ENCODE results near the gene ATP6V0A1.

The ATP6V0A1 gene

GRCh38 chr17:42518046-42518754 is 59.5 kb downstream of the ATP6V0A1 start:
- no peak for DNase-seq (ENCODE audit: low read depth in 2 of 3, low spot score in 2 of 3)

GRCh38 chr17:42518755-42519545 is 60.3 kb downstream of the ATP6V0A1 start:
- no peak for DNase-seq (ENCODE audit: low read depth in 2 of 3, low spot score in 2 of 3)

- no peak for DNase-seq (ENCODE audit: low read depth in 2 of 3, low spot score in 2 of 3)
Measured at GRCh38 chr17:42519546-42520491, 61.1 kb downstream of the ATP6V0A1 start.

GRCh38 chr17:42520540-42520951 is 61.9 kb downstream of the ATP6V0A1 start:
- DNase-seq (ENCODE audit: low read depth in 2 of 3, low spot score in 2 of 3), result no peak

- DNase-seq (ENCODE audit: low read depth in 2 of 3, low spot score in 2 of 3), result no peak
Measured at GRCh38 chr17:42521036-42521435, 62.4 kb downstream of the ATP6V0A1 start.

- no peak for DNase-seq (ENCODE audit: low read depth in 2 of 3, low spot score in 2 of 3)
Measured at GRCh38 chr17:42521666-42522262, 63.1 kb downstream of the ATP6V0A1 start.

GRCh38 chr17:42522263-42522790 is 63.6 kb downstream of the ATP6V0A1 start:
- DNase-seq (ENCODE audit: low read depth in 2 of 3, low spot score in 2 of 3), result no peak

GRCh38 chr17:42522798-42523278 is 64.2 kb downstream of the ATP6V0A1 start:
- no peak for DNase-seq (ENCODE audit: low read depth in 2 of 3, low spot score in 2 of 3)

- no peak for DNase-seq (ENCODE audit: low read depth in 2 of 3, low spot score in 2 of 3)
Measured at GRCh38 chr17:42525221-42525620, 66.5 kb downstream of the ATP6V0A1 start.

- DNase-seq (ENCODE audit: low read depth in 2 of 3, low spot score in 2 of 3), result no peak
Measured at GRCh38 chr17:42526031-42526444, 67.4 kb downstream of the ATP6V0A1 start.

- no peak for DNase-seq (ENCODE audit: low read depth in 2 of 3, low spot score in 2 of 3)
Measured at GRCh38 chr17:42527932-42528331, 69.3 kb downstream of the ATP6V0A1 start.

GRCh38 chr17:42529061-42529460 is 70.4 kb downstream of the ATP6V0A1 start:
- no peak for DNase-seq (ENCODE audit: low read depth in 2 of 3, low spot score in 2 of 3)

- no peak for DNase-seq (ENCODE audit: low read depth in 2 of 3, low spot score in 2 of 3)
Measured at GRCh38 chr17:42530952-42531454, 72.3 kb downstream of the ATP6V0A1 start.

- DNase-seq (ENCODE audit: low read depth in 2 of 3, low spot score in 2 of 3), result peak in 1 of 3 experiments; percentile 39
Measured at GRCh38 chr17:42531455-42532354, 73.0 kb downstream of the ATP6V0A1 start.

GRCh38 chr17:42535155-42536047 is 76.7 kb downstream of the ATP6V0A1 start:
- no peak for DNase-seq (ENCODE audit: low read depth in 2 of 3, low spot score in 2 of 3)

GRCh38 chr17:42536048-42536371 is 77.3 kb downstream of the ATP6V0A1 start, which contains the start of gene NAGLU:
Gene NAGLU (plus strand): TSS chr17:42536241. CDS start chr17:42536273, 32 bp downstream.
- DNase-seq (ENCODE audit: low read depth in 2 of 3, low spot score in 2 of 3), result peak; percentile 72 to 79 (median 75)

- DNase-seq (ENCODE audit: low read depth in 2 of 3, low spot score in 2 of 3), result peak; percentile 45 to 62 (median 60)
Measured at GRCh38 chr17:42536372-42537155, 77.9 kb downstream of the ATP6V0A1 start.
